HG03159 (cell line): ENCODE results near the gene DLG1.
"Not testable (repeated sequence)": the region's sequence is repeated elsewhere in the genome, so short reads cannot be mapped to it uniquely, and the experiment has no call there.

Experiments used
- ATAC-seq: cut with Tn5 transposase; IDR thresholded peaks from one replicate; pipeline ENCODE4 v1.9.1; 2021; ENCODE audit warnings: mild to moderate bottlenecking, moderate library complexity; ENCODE audit not compliant: unreplicated experiment

The DLG1 gene

GRCh38 chr3:197292083-197292646 lies 6.2 kb downstream of the DLG1 start:
- no peak for ATAC-seq

GRCh38 chr3:197289726-197290125 lies 8.7 kb downstream of the DLG1 start:
- ATAC-seq = no peak

- ATAC-seq = no peak
Measured at GRCh38 chr3:197286678-197287077, 11.7 kb downstream of the DLG1 start.

- ATAC-seq = no peak
Measured at GRCh38 chr3:197285557-197285956, 12.9 kb downstream of the DLG1 start.

GRCh38 chr3:197283045-197283444 lies 15.4 kb downstream of the DLG1 start:
- ATAC-seq = no peak

GRCh38 chr3:197281849-197282248 lies 16.6 kb downstream of the DLG1 start:
- ATAC-seq = no peak

GRCh38 chr3:197280156-197280555 lies 18.3 kb downstream of the DLG1 start:
- ATAC-seq = no peak

- ATAC-seq = no peak
Measured at GRCh38 chr3:197278933-197279332, 19.5 kb downstream of the DLG1 start.

GRCh38 chr3:197276808-197277207 lies 21.6 kb downstream of the DLG1 start:
- ATAC-seq = not testable (repeated sequence)

- no peak for ATAC-seq
Measured at GRCh38 chr3:197270558-197271317, 27.7 kb downstream of the DLG1 start.

- no peak for ATAC-seq
Measured at GRCh38 chr3:197269024-197269423, 29.4 kb downstream of the DLG1 start.

GRCh38 chr3:197268294-197268693 lies 30.1 kb downstream of the DLG1 start:
- no peak for ATAC-seq

GRCh38 chr3:197266331-197266730 lies 32.1 kb downstream of the DLG1 start:
- ATAC-seq = no peak

- ATAC-seq = no peak
Measured at GRCh38 chr3:197262709-197263108, 35.7 kb downstream of the DLG1 start.

GRCh38 chr3:197261164-197261509 lies 37.3 kb downstream of the DLG1 start:
- ATAC-seq = no peak

- no peak for ATAC-seq
Measured at GRCh38 chr3:197260491-197261163, 37.8 kb downstream of the DLG1 start.

- no peak for ATAC-seq
Measured at GRCh38 chr3:197259096-197259495, 39.3 kb downstream of the DLG1 start.

GRCh38 chr3:197258168-197258755 lies 40.1 kb downstream of the DLG1 start:
- ATAC-seq = no peak

- no peak for ATAC-seq
Measured at GRCh38 chr3:197257711-197258110, 40.7 kb downstream of the DLG1 start.

- ATAC-seq = no peak
Measured at GRCh38 chr3:197256836-197257444, 41.5 kb downstream of the DLG1 start.

- ATAC-seq = no peak
Measured at GRCh38 chr3:197256104-197256503, 42.3 kb downstream of the DLG1 start.
